ENCODE results near the gene RBMS3. TPM values are rescaled to one million over a fixed set of nuclear protein-coding genes. Genes with fewer than 3 reads are reported as not detected.

Gene RBMS3
- total RNA-seq, 2 experiments from 2014 or later: 1.0 TPM; not detected in 1

DNA sequence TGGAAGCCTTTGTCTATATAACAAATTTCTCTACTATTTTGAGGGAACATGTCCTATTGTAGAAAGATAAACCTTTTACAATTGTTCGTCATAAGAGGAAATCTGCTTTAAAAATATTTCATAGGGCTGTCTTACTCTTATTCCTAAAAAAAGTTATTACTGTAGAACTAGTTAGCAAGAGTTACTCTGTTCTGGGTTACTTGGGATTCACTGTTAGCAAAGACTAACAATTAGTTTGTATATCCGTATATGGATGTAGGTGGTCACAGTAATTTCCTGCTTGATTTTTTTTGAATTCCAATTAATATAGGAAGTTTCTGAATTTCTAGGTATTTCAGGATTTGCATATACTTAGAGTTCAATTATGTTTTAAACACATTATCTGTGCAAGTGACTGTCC is 413.5 kb downstream of the RBMS3 start:
- ChIA-PET POLR2A (interaction anchor here (0.7 kb wide), 1 partner anchor 105 kb away, joined by 3 read pairs; no protein-coding TSS in a partner anchor), CTCF (ENCODE audit: unreplicated experiment) (no interaction called here)
- H4K20me1 ChIP-seq (ENCODE audit: insufficient read depth, low read length): no peaks in the 10 kb centered on the region
- no peak overlapping the region for H3K27ac ChIP-seq (ENCODE audit: low read depth, low read length, poor library complexity, severe bottlenecking)
- DNase-seq (ENCODE audit: low spot score): no peak
- no peak overlapping the region for H3K4me2 ChIP-seq (ENCODE audit: low read length)
- no peaks in the 10 kb centered on the region for H3K9me2 ChIP-seq (ENCODE audit: insufficient read depth, low read length)
- H3K79me2 ChIP-seq (ENCODE audit: insufficient read depth, low read depth, low read length): no peaks in the 10 kb centered on the region
- no peaks in the 10 kb centered on the region for H3K9me3 ChIP-seq (ENCODE audit: low read length)
- H3K4me1 ChIP-seq (ENCODE audit: insufficient read depth, low read length, poor library complexity, severe bottlenecking): no peaks in the 10 kb centered on the region
- no peak overlapping the region for H3K4me3 ChIP-seq (ENCODE audit: low read depth, low read length, poor library complexity, severe bottlenecking)
- intact Hi-C loops (cut with micrococcal nuclease; ENCODE audit: unreplicated experiment): no loop called here
- TF ChIP-seq CTCF (conservative IDR thresholded peaks at IDR 0.05; ENCODE audit: low read length) (no peak), EZH2phosphoT487 (IDR thresholded peaks at IDR 0.05; ENCODE audit: borderline replicate concordance, low read depth, low read length) (no peak)
- no peak overlapping the region for H2AFZ ChIP-seq (ENCODE audit: low read length)
- no TSS peak for BruUV-seq (replicated peaks)
- H3K36me3 ChIP-seq (ENCODE audit: insufficient read depth, low read length): no peaks in the 10 kb centered on the region

DNA sequence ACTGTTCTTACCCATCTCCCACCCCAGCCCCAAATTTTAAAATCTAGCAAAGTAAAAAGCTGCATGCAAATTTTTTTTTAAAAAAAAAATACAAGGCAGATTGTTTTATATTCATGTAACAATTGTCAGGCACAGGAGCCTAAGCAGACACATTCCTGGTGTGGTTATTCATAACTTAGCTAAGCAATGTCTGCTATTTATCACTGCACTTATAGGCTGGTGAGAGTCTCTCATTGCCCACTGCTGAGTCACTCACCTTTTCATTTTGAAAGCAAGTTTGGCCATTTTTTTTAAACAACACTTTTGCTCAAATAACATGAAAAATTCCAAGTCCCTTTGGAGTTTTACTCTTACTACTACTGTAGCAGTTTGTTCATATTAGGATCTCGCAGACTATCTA is 413.9 kb downstream of the RBMS3 start:
- Histone ChIP-seq H2AFZ (ENCODE audit: low read length) (no peak overlapping the region), H3K9me3 (ENCODE audit: low read length) (no peaks in the 10 kb centered on the region), H3K4me2 (ENCODE audit: low read length) (no peak overlapping the region), H3K36me3 (ENCODE audit: insufficient read depth, low read length) (no peaks in the 10 kb centered on the region), H3K4me3 (ENCODE audit: low read depth, low read length, poor library complexity, severe bottlenecking) (no peak overlapping the region), H4K20me1 (ENCODE audit: insufficient read depth, low read length) (no peaks in the 10 kb centered on the region), H3K9me2 (ENCODE audit: insufficient read depth, low read length) (no peaks in the 10 kb centered on the region), H3K79me2 (ENCODE audit: insufficient read depth, low read depth, low read length) (no peaks in the 10 kb centered on the region), H3K27ac (ENCODE audit: low read depth, low read length, poor library complexity, severe bottlenecking) (no peak overlapping the region), H3K4me1 (ENCODE audit: insufficient read depth, low read length, poor library complexity, severe bottlenecking) (no peaks in the 10 kb centered on the region)
- DNase-seq (ENCODE audit: low spot score): no peak
- intact Hi-C loops (cut with micrococcal nuclease; ENCODE audit: unreplicated experiment): no loop called here
- CTCF ChIA-PET (ENCODE audit: unreplicated experiment): no interaction called here
- no TSS peak for BruUV-seq (replicated peaks)
- POLR2A ChIA-PET: interaction anchor here (0.7 kb wide), 1 partner anchor 105 kb away, joined by 3 read pairs; no protein-coding TSS in a partner anchor
- TF ChIP-seq EZH2phosphoT487 (IDR thresholded peaks at IDR 0.05; ENCODE audit: borderline replicate concordance, low read depth, low read length) (no peak), CTCF (conservative IDR thresholded peaks at IDR 0.05; ENCODE audit: low read length) (no peak)

DNA sequence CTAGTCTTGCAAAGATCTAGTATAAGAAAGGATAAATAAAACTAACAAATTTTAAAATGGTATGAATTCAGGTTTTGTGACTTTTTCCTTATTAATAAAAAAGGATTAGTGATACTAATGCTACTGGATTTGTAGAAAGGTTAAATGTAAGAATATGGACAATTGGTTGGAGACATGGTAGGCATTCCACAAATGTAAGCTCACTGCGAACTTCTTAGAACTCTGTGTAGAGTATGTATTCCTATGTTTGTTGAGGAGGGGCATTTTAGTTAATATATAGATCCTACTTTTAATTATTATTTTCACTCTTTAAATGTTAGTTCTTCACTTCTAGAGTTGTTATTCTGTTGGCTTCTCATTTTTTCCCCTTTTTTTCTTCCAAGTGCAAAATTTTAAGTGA is 414.3 kb downstream of the RBMS3 start:
- no TSS peak for BruUV-seq (replicated peaks)
- H3K9me2 ChIP-seq (ENCODE audit: insufficient read depth, low read length): no peaks in the 10 kb centered on the region
- CTCF ChIA-PET (ENCODE audit: unreplicated experiment): no interaction called here
- H4K20me1 ChIP-seq (ENCODE audit: insufficient read depth, low read length): no peaks in the 10 kb centered on the region
- no peak overlapping the region for H3K27ac ChIP-seq (ENCODE audit: low read depth, low read length, poor library complexity, severe bottlenecking)
- no peaks in the 10 kb centered on the region for H3K79me2 ChIP-seq (ENCODE audit: insufficient read depth, low read depth, low read length)
- intact Hi-C loops (cut with micrococcal nuclease; ENCODE audit: unreplicated experiment): no loop called here
- H3K9me3 ChIP-seq (ENCODE audit: low read length): no peaks in the 10 kb centered on the region
- TF ChIP-seq EZH2phosphoT487 (IDR thresholded peaks at IDR 0.05; ENCODE audit: borderline replicate concordance, low read depth, low read length) (no peak), CTCF (conservative IDR thresholded peaks at IDR 0.05; ENCODE audit: low read length) (no peak)
- no peaks in the 10 kb centered on the region for H3K36me3 ChIP-seq (ENCODE audit: insufficient read depth, low read length)
- H3K4me2 ChIP-seq (ENCODE audit: low read length): no peak overlapping the region
- H3K4me1 ChIP-seq (ENCODE audit: insufficient read depth, low read length, poor library complexity, severe bottlenecking): no peaks in the 10 kb centered on the region
- H3K4me3 ChIP-seq (ENCODE audit: low read depth, low read length, poor library complexity, severe bottlenecking): no peak overlapping the region
- no peak for DNase-seq (ENCODE audit: low spot score)
- H2AFZ ChIP-seq (ENCODE audit: low read length): no peak overlapping the region
- POLR2A ChIA-PET: no interaction called here

All from OCI-LY7 (cell line).